Neural progenitor cell (in vitro differentiated cells): ENCODE data around the gene MARVELD2. TPM values are rescaled to one million over a fixed set of nuclear protein-coding genes. Genes with fewer than 3 reads are reported as not detected.

Experiments
- DNase-seq: peaks from one replicate; pipeline ENCODE4 v3.0.0-alpha.2; 2016; ENCODE audit warnings: low spot score
- H2AFZ ChIP-seq: fragments of 200-600 bp; sonication (generic); replicated peaks from 2 replicates; pipeline ENCODE4 v1.6.1; 2016; ENCODE audit warnings: antibody characterized with exemption
- H3F3A ChIP-seq: fragments of 200-600 bp; sonication (generic); 2 replicates; pipeline ENCODE4 v1.6.1; 2016; ENCODE audit warnings: antibody characterized with exemption, low read depth
- H3K27ac ChIP-seq: fragments of 200-600 bp; sonication (generic); 2 replicates; pipeline ENCODE4 v1.5.1; 2016; ENCODE audit warnings: mild to moderate bottlenecking
- H3K27me3 ChIP-seq: fragments of 200-600 bp; sonication (generic); 2 replicates; pipeline ENCODE4 v1.6.1; 2016; ENCODE audit warnings: mild to moderate bottlenecking, moderate library complexity
- H3K36me3 ChIP-seq: fragments of 200-600 bp; sonication (generic); 2 replicates; pipeline ENCODE4 v1.5.1; 2016
- H3K4me1 ChIP-seq: fragments of 200-600 bp; sonication (generic); 2 replicates; pipeline ENCODE4 v1.6.1; 2016; ENCODE audit warnings: mixed run types
- H3K4me2 ChIP-seq: fragments of 200-600 bp; sonication (generic); 2 replicates; pipeline ENCODE4 v1.6.1; 2016
- H3K4me3 ChIP-seq: fragments of 200-600 bp; sonication (generic); 2 replicates; pipeline ENCODE4 v1.5.1; 2016
- H3K79me2 ChIP-seq: fragments of 200-600 bp; sonication (generic); 2 replicates; pipeline ENCODE4 v1.6.1; 2016; ENCODE audit warnings: low read depth
- H3K9ac ChIP-seq: fragments of 200-600 bp; sonication (generic); 2 replicates; pipeline ENCODE4 v1.6.1; 2016
- H3K9me3 ChIP-seq: fragments of 200-600 bp; sonication (generic); 2 replicates; pipeline ENCODE4 v1.5.1; 2016; ENCODE audit warnings: low read depth
- H4K20me1 ChIP-seq: fragments of 200-600 bp; sonication (generic); 2 replicates; pipeline ENCODE4 v1.6.1; 2016; ENCODE audit warnings: low read depth
- H3K27ac Mint-ChIP-seq: 3 replicates; pipeline ENCODE4 v1.8.0; 2021; ENCODE audit warnings: mixed read lengths
- H3K27me3 Mint-ChIP-seq: 2 replicates; pipeline ENCODE4 v1.8.0; 2022; ENCODE audit warnings: low read depth, mild to moderate bottlenecking, inconsistent platforms, moderate library complexity, mixed read lengths; ENCODE audit not compliant: insufficient read depth
- H3K36me3 Mint-ChIP-seq: 3 replicates; pipeline ENCODE4 v1.8.0; 2021; ENCODE audit warnings: mixed read lengths
- H3K4me1 Mint-ChIP-seq: 3 replicates; pipeline ENCODE4 v1.8.0; 2021; ENCODE audit warnings: mixed read lengths
- H3K4me3 Mint-ChIP-seq: 3 replicates; pipeline ENCODE4 v1.8.0; 2021; ENCODE audit warnings: mild to moderate bottlenecking, moderate library complexity, mixed read lengths
- H3K9me3 Mint-ChIP-seq: 3 replicates; pipeline ENCODE4 v1.8.0; 2020; ENCODE audit warnings: mixed read lengths
- EZH2 ChIP-seq: fragments of 200-600 bp; sonication (generic); IDR thresholded peaks from 2 replicates; pipeline ENCODE4 v1.6.1; 2017; ENCODE audit warnings: antibody characterized with exemption, mild to moderate bottlenecking, moderate library complexity
- EZH2phosphoT487 ChIP-seq: fragments of 200-600 bp; sonication (generic); IDR thresholded peaks from 2 replicates; pipeline ENCODE4 v1.6.1; 2017; ENCODE audit warnings: antibody characterized with exemption
- total RNA-seq: library from RNA; depleted of rRNA; stranded (reverse); fragments of >200 nt; gene quantifications from 2 replicates; pipeline ENCODE4 v1.2.3, GENCODE V29; 2015; ENCODE audit warnings: low replicate concordance
- TF ChIP-seq, protein P1 (sequence below): fragments of 200-600 bp; sonication (generic); IDR thresholded peaks from 2 replicates; pipeline ENCODE4 v1.5.1; 2017; ENCODE audit warnings: antibody characterized with exemption, mild to moderate bottlenecking

MARVELD2 gene
- total RNA-seq, 1 donor from 2014 or later = 13.7 TPM

DNA sequence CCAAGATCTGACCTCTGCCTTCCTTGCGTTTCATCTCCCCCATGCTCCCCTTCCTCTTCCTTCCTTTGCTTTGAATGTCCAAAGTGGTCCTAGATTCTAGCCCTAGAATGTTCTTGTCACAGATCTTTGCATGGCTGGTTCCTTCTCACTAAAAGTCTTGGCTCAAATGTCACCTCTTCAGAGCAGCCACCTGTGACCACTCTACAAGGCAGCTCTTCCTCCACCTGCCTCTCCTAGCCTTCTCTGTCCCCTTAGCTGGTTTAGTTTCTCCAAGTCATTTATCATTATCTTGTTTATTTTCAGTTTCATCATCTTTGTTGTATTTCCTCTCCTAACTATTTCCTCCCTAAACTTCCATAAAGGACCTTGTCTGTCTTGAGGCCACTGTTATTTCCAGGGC is 70.6 kb downstream of the MARVELD2 start:
- no peaks in the 10 kb centered on the region for H3K36me3 ChIP-seq
- Mint-ChIP-seq H3K9me3 (no peaks in the 10 kb centered on the region), H3K36me3 (no peaks in the 10 kb centered on the region), H3K27ac (no peak overlapping the region), H3K27me3 (peaks cover 5% of the 10 kb centered on the region), H3K4me1 (no peaks in the 10 kb centered on the region), H3K4me3 (no peak overlapping the region)
- no peak for TF ChIP-seq EZH2phosphoT487
- TF ChIP-seq EZH2 = no peak
- TF ChIP-seq, protein P1, sequence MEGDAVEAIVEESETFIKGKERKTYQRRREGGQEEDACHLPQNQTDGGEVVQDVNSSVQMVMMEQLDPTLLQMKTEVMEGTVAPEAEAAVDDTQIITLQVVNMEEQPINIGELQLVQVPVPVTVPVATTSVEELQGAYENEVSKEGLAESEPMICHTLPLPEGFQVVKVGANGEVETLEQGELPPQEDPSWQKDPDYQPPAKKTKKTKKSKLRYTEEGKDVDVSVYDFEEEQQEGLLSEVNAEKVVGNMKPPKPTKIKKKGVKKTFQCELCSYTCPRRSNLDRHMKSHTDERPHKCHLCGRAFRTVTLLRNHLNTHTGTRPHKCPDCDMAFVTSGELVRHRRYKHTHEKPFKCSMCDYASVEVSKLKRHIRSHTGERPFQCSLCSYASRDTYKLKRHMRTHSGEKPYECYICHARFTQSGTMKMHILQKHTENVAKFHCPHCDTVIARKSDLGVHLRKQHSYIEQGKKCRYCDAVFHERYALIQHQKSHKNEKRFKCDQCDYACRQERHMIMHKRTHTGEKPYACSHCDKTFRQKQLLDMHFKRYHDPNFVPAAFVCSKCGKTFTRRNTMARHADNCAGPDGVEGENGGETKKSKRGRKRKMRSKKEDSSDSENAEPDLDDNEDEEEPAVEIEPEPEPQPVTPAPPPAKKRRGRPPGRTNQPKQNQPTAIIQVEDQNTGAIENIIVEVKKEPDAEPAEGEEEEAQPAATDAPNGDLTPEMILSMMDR = no peak
- no peaks in the 10 kb centered on the region for H3K9me3 ChIP-seq
- no peak overlapping the region for H3K27ac ChIP-seq
- H3F3A ChIP-seq = peaks cover 16% of the 10 kb centered on the region
- peaks cover 11% of the 10 kb centered on the region for H3K4me1 ChIP-seq
- no peak overlapping the region for H2AFZ ChIP-seq
- H3K27me3 ChIP-seq = no peaks in the 10 kb centered on the region
- no peak for DNase-seq
- H3K79me2 ChIP-seq = no peaks in the 10 kb centered on the region
- no peak overlapping the region for H3K4me2 ChIP-seq
- no peaks in the 10 kb centered on the region for H4K20me1 ChIP-seq
- no peak overlapping the region for H3K9ac ChIP-seq
- H3K4me3 ChIP-seq = no peak overlapping the region

- Histone ChIP-seq H3K36me3 (no peaks in the 10 kb centered on the region), H3K9ac (no peak overlapping the region), H3F3A (peaks cover 38% of the 10 kb centered on the region), H3K4me2 (no peak overlapping the region), H3K9me3 (no peaks in the 10 kb centered on the region), H3K27ac (no peak overlapping the region), H3K79me2 (peaks cover 17% of the 10 kb centered on the region), H3K27me3 (peaks cover 14% of the 10 kb centered on the region), H4K20me1 (no peaks in the 10 kb centered on the region), H2AFZ (no peak overlapping the region), H3K4me3 (no peak overlapping the region), H3K4me1 (peaks cover 24% of the 10 kb centered on the region)
- no peaks in the 10 kb centered on the region for H3K36me3 Mint-ChIP-seq
- peak; percentile 65 for DNase-seq
- TF ChIP-seq, protein P1 = no peak
- TF ChIP-seq EZH2phosphoT487 (no peak), EZH2 (no peak)
- H3K27me3 Mint-ChIP-seq = peaks cover 18% of the 10 kb centered on the region
- peaks cover 3% of the 10 kb centered on the region for H3K4me1 Mint-ChIP-seq
- H3K4me3 Mint-ChIP-seq = no peak overlapping the region
- H3K9me3 Mint-ChIP-seq = no peaks in the 10 kb centered on the region
- no peak overlapping the region for H3K27ac Mint-ChIP-seq
Measured at GRCh38 chr5:69489246-69489645, 74.3 kb downstream of the MARVELD2 start.

GRCh38 chr5:69491027-69491426 is 76.1 kb downstream of the MARVELD2 start:
- Histone ChIP-seq H2AFZ (no peak overlapping the region), H3K36me3 (no peaks in the 10 kb centered on the region), H3F3A (peaks cover 47% of the 10 kb centered on the region), H3K4me1 (peaks cover 37% of the 10 kb centered on the region), H3K27ac (no peak overlapping the region), H3K4me2 (peak overlapping the region; percentile 93), H3K27me3 (peaks cover 14% of the 10 kb centered on the region), H3K79me2 (peaks cover 34% of the 10 kb centered on the region), H3K4me3 (no peak overlapping the region), H3K9ac (no peak overlapping the region), H4K20me1 (peaks cover 8% of the 10 kb centered on the region), H3K9me3 (no peaks in the 10 kb centered on the region)
- peaks cover 3% of the 10 kb centered on the region for H3K4me1 Mint-ChIP-seq
- H3K36me3 Mint-ChIP-seq = no peaks in the 10 kb centered on the region
- H3K27ac Mint-ChIP-seq = no peak overlapping the region
- peak overlapping the region; percentile 19 for H3K4me3 Mint-ChIP-seq
- DNase-seq = no peak
- TF ChIP-seq, protein P1 = no peak
- TF ChIP-seq EZH2phosphoT487 = no peak
- TF ChIP-seq EZH2 = no peak
- H3K27me3 Mint-ChIP-seq = peaks cover 18% of the 10 kb centered on the region
- H3K9me3 Mint-ChIP-seq = no peaks in the 10 kb centered on the region
